GM12874 (cell line): ENCODE data around the gene THOP1.

Experiments used
- CTCF ChIP-seq: IDR thresholded peaks from 2 replicates; pipeline ENCODE4 v1.5.1; 2011; ENCODE audit warnings: low read depth, mild to moderate bottlenecking, control low read depth, low read length, moderate library complexity; ENCODE audit not compliant: insufficient read depth

The THOP1 gene

DNA sequence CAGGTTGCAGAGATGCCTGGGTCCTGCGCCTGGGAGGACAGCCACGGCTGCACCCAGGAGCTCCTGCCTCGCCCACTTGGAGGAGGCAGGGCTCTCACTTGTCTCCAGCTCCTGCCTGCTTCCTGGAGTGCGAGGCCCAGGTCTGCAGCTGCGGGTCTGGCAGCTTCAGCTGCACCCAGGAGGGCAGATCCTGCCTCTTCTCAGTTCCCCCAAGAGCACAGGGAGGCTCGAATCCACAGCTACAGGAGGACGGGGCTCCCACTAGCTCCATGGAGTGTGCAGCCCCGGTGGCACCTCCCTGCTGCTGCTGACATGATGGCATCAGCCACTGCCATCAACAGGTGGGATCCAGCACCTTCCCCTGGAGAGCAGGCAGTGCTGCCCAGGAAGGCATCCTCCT lies 38.8 kb downstream of the THOP1 start:
- TF ChIP-seq CTCF = no peak

- no peak for TF ChIP-seq CTCF
Measured at GRCh38 chr19:2827022-2827421, 41.7 kb downstream of the THOP1 start.

GRCh38 chr19:2827840-2828489 lies 42.7 kb downstream of the THOP1 start:
- TF ChIP-seq CTCF = no peak

GRCh38 chr19:2834294-2834871 lies 49.1 kb downstream of the THOP1 start:
- TF ChIP-seq CTCF = no peak

DNA sequence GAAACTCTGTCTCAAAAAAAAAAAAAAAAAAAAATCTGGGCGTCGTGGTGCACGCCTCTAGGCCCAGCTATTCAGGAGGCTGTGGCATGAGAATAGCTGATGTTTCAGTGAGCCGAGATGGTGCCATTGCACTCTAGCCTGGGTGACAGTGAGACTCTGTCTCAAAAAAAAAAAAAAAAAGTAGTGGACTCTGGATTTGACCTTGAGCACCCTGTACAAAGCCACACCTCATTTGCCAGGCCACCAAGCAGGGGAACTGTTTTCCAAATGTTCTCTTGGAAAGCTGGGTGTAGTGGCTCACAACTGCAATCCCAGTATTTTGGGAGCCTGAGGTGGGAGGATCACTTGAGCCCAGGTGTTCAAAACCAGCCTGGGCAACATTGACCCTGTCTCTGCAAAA lies 52.1 kb downstream of the THOP1 start:
- no peak for TF ChIP-seq CTCF

DNA sequence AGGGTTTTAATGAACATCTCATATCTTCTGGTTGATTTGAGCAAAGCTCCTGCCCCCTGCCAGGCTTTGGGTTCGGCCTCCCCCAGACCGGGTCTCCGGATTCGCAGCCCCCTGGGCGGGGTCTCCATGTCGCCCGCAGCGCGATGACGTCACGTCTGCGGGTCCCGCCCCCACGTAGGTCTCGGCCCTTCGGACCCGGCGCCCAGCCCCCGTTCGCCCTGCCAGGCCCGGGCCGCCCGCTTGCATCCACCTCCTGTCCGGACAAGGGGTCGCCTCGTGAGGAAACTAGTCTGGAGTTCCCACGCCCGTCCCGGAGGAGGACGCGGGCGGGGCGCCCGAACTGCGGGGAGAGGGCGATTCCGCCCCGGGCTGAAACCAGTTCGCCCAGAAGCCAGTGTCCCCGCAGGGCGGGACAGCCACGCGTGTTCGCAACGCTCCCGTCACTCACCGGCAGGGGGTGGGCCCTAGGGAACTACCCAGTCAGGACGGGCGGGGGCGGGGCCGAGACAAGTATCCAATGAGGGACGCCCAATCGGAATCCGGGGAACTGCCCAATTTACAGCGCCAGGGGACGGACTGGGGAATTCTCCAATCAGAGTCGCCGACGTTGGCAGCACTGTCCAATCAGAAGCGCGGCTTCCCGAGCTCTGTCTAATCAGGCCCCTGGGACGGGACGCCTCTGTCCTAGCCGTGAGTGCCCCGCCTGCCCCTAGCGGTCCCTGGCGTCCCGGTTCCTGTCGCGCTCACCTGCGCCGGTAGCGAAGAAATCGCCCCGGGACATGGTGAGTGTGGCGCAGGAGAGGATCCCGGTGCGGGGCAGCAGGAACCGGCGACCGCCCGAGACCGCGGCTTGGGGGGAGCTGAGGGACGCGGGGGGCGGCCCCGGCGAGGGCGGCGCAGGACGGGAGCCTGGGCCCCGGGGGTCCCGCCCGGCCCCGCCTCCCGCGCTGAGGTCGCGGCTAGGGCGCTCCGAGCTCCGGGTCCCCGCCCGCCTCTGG lies 55.8 kb downstream of the THOP1 start, which contains the start of gene ZNF555:
TSS of gene ZNF555 (plus strand) at position 682 of the 998 bp plus-strand sequence. CDS start at position 780, 98 bp downstream.
- TF ChIP-seq CTCF = peak; percentile 42; the same call in 1 of the 2 replicates
